OCI-LY1 (cell line): ENCODE data around the gene ACSM5.

Experiments
- EZH2 ChIP-seq: fragments of 200-600 bp; sonication (generic), shearing (Covaris generic); IDR thresholded peaks from 2 replicates; pipeline ENCODE4 v1.8.0; 2017; ENCODE audit warnings: borderline replicate concordance, mixed run types, mild to moderate bottlenecking, antibody characterized with exemption, low read length, moderate library complexity, mixed read lengths
- TF ChIP-seq, protein P1 (sequence below): fragments of 200-600 bp; sonication (generic), shearing (Covaris generic); IDR thresholded peaks from 2 replicates; pipeline ENCODE4 v1.5.1; 2017; ENCODE audit warnings: mild to moderate bottlenecking, antibody characterized with exemption, low read length, moderate library complexity, mixed read lengths

DNA sequence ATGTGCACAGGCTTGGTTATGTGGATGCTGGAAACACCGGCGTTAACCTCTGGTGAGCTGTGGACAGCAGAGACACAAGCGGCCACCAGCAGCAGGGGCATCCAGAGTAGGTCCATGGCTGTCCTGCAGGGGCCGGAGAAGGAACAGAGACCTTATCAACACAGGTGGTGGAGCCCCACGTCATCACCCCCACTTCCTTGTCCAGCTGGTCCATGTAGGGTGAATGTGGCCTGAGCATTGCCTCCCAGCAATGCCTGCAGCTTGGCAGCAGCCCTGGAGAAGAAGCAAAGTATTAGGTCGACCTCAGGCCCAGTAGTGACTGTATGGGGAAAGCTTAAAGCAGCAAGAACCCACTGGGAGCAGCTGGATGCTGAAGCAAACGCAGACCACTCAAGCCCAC, 10.1 kb upstream of the ACSM5 start:
- TF ChIP-seq, protein P1, sequence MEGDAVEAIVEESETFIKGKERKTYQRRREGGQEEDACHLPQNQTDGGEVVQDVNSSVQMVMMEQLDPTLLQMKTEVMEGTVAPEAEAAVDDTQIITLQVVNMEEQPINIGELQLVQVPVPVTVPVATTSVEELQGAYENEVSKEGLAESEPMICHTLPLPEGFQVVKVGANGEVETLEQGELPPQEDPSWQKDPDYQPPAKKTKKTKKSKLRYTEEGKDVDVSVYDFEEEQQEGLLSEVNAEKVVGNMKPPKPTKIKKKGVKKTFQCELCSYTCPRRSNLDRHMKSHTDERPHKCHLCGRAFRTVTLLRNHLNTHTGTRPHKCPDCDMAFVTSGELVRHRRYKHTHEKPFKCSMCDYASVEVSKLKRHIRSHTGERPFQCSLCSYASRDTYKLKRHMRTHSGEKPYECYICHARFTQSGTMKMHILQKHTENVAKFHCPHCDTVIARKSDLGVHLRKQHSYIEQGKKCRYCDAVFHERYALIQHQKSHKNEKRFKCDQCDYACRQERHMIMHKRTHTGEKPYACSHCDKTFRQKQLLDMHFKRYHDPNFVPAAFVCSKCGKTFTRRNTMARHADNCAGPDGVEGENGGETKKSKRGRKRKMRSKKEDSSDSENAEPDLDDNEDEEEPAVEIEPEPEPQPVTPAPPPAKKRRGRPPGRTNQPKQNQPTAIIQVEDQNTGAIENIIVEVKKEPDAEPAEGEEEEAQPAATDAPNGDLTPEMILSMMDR: no peak
- no peak for TF ChIP-seq EZH2
